Activated CD4-positive, alpha-beta T cell treated with anti-CD3 and anti-CD28 coated beads for 36 hours (primary cell): ENCODE results near the gene CHRDL2. TPM values are rescaled to one million over a fixed set of nuclear protein-coding genes. Genes with fewer than 3 reads are reported as not detected.

ENCODE experiments used
- ATAC-seq: fragments of 200-7000 bp; cut with Tn5 transposase; one replicate; pipeline ENCODE4 v1.10.0; 2021; ENCODE audit warnings: mild to moderate bottlenecking, moderate library complexity
- CTCF ChIA-PET: fragments of 350-600 bp; sonication (Branson Sonifier 250); formaldehyde crosslinking; loops from one replicate; lab custom pipeline; 2021; ENCODE audit warnings: antibody characterized with exemption; lab: Charles Lee
- POLR2A ChIA-PET: fragments of 350-600 bp; sonication (Branson Sonifier 250); formaldehyde crosslinking; loops from one replicate; lab custom pipeline; 2021; ENCODE audit warnings: antibody characterized with exemption, inconsistent platforms; lab: Charles Lee
- DNase-seq: peaks from one replicate; pipeline ENCODE4 v3.0.0-alpha.2; 2020
- H3K27ac Mint-ChIP-seq: one replicate; pipeline ENCODE4 v1.8.0; 2021; ENCODE audit warnings: mixed read lengths
- H3K27me3 Mint-ChIP-seq: one replicate; pipeline ENCODE4 v1.8.0; 2021; ENCODE audit warnings: mixed read lengths
- H3K36me3 Mint-ChIP-seq: one replicate; pipeline ENCODE4 v1.8.0; 2021; ENCODE audit warnings: low read depth, mixed read lengths
- H3K4me1 Mint-ChIP-seq: one replicate; pipeline ENCODE4 v1.8.0; 2021; ENCODE audit warnings: mixed read lengths
- H3K4me3 Mint-ChIP-seq: one replicate; pipeline ENCODE4 v1.8.0; 2021; ENCODE audit warnings: mild to moderate bottlenecking, moderate library complexity, mixed read lengths
- H3K9me3 Mint-ChIP-seq: one replicate; pipeline ENCODE4 v1.8.0; 2021; ENCODE audit warnings: low read depth, mixed read lengths
- intact Hi-C, 2 experiments: fragments of 100-400 bp; cut with DNase I in 1 of 2; cut with micrococcal nuclease in 1 of 2; formaldehyde crosslinking; loops; one replicate each; pipeline versions ENCODE4 v1.14.2 to v1.15.1; 2022 to 2024; cut with DNase I, micrococcal nuclease
- total RNA-seq, 2 experiments: library from RNA; stranded (reverse); gene quantifications; one replicate each; pipeline ENCODE4 v1.2.3, GENCODE V29; 2021

Gene CHRDL2
- total RNA-seq, 2 experiments from 2014 or later, result not detected

- intact Hi-C loops, result no loop called here
- CTCF ChIA-PET, result interaction anchor here (0.6 to 8.0 kb wide), 2 partner anchors 25 to 1098 kb away, joined by 3 to 152 read pairs; no protein-coding TSS in a partner anchor
- no peak overlapping the region for H3K27ac Mint-ChIP-seq
These were observed 1.8 kb downstream of the CHRDL2 start for GRCh38 chr11:74729397-74729796.

DNA sequence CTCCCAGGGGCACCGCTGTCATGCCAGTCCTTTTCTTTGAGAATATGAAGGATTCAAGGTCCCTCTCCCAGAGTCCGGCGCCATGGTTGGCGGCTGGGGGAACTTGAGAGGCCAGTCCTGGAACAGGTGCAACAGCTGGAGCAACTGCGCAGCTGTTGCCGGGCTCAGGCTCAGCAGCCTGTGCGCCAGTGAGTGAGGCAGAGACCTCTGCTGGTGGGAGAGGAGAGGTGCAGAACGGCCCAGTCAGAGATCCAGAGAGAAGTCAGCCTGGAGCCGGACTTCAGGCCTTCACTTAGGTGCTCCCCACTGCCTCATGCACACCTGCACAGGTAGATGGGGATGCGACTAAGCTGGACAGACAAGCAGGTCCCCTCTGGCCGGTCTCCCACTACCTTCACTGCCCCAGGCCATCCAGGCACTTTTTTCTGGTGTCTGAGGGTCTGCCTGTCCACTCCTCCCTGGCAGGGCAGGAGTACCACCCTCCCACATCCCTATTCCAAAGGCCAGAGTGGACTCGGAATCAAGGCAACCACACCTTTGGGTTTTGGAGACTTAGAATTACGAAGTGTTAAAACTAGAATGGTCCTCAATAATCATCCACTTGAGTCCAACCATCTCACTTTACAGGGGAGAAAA lies 4.6 kb downstream of the CHRDL2 start:
- no peak overlapping the region for H3K27ac Mint-ChIP-seq
- DNase-seq (peak; percentile 78), ATAC-seq (peak; percentile 96)
- intact Hi-C loops, result loop anchor here (1.0 to 2.0 kb wide), 2 partner anchors 24 to 274 kb away; no protein-coding TSS in a partner anchor
- H3K36me3 Mint-ChIP-seq, result no peaks in the 10 kb centered on the region
- H3K9me3 Mint-ChIP-seq, result no peaks in the 10 kb centered on the region
- ChIA-PET CTCF (interaction anchor here (0.6 to 8.0 kb wide), 20 partner anchors 8 to 797 kb away, joined by 3 to 152 read pairs (median 4); no protein-coding TSS in a partner anchor), POLR2A (interaction anchor here (1.0 kb wide), 1 partner anchor 24 kb away, joined by 3 read pairs; no protein-coding TSS in a partner anchor)
- peaks cover 5% of the 10 kb centered on the region for H3K4me1 Mint-ChIP-seq
- H3K4me3 Mint-ChIP-seq, result no peak overlapping the region
- peaks cover 34% of the 10 kb centered on the region for H3K27me3 Mint-ChIP-seq

More at GRCh38 chr11:74729397-74729796, 1.8 kb downstream of the CHRDL2 start:
- no peak for DNase-seq
- POLR2A ChIA-PET, result no interaction called here
- H3K27me3 Mint-ChIP-seq, result peaks cover 52% of the 10 kb centered on the region
- no peaks in the 10 kb centered on the region for H3K36me3 Mint-ChIP-seq
- no peak overlapping the region for H3K4me3 Mint-ChIP-seq
- H3K4me1 Mint-ChIP-seq, result peaks cover 9% of the 10 kb centered on the region
- no peak for ATAC-seq
- H3K9me3 Mint-ChIP-seq, result no peaks in the 10 kb centered on the region

GRCh38 chr11:74725701-74726100 lies 5.5 kb downstream of the CHRDL2 start:
- no peak for ATAC-seq
- no peaks in the 10 kb centered on the region for H3K9me3 Mint-ChIP-seq
- H3K4me1 Mint-ChIP-seq, result peaks cover under 1% of the 10 kb centered on the region
- intact Hi-C loops, result loop anchor here (1.0 to 2.0 kb wide), 2 partner anchors 23 to 273 kb away; no protein-coding TSS in a partner anchor
- ChIA-PET POLR2A (no interaction called here), CTCF (interaction anchor here (0.7 to 8.0 kb wide), 17 partner anchors 9 to 598 kb away, joined by 3 to 152 read pairs (median 4); no protein-coding TSS in a partner anchor)
- peaks cover 29% of the 10 kb centered on the region for H3K27me3 Mint-ChIP-seq
- no peak overlapping the region for H3K27ac Mint-ChIP-seq
- H3K4me3 Mint-ChIP-seq, result no peak overlapping the region
- no peaks in the 10 kb centered on the region for H3K36me3 Mint-ChIP-seq
- DNase-seq, result no peak

DNA sequence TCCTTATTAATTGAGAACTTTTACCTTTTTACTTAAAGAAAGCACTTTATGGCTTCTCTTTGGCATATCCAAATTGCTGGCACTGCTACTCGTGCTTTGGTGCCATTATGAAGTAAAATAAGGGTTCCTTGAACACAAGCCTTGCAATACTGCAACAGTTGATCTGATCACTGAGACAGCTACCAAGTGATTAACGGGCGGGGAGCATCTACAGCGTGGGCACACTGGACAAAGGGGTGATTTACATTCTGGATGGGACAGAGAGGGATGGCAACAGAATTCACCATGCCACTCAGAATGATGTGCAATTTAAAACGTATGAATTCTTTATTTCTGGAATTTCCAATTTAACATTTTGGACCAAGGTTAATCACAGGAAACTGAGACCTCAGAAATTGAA lies 7.7 kb downstream of the CHRDL2 start:
- H3K4me1 Mint-ChIP-seq, result no peaks in the 10 kb centered on the region
- ATAC-seq (no peak), DNase-seq (no peak)
- no peaks in the 10 kb centered on the region for H3K36me3 Mint-ChIP-seq
- H3K9me3 Mint-ChIP-seq, result no peaks in the 10 kb centered on the region
- peaks cover 11% of the 10 kb centered on the region for H3K27me3 Mint-ChIP-seq
- no peak overlapping the region for H3K27ac Mint-ChIP-seq
- CTCF ChIA-PET, result interaction anchor here (8.0 kb wide), 1 partner anchor 20 kb away, joined by 152 read pairs; no protein-coding TSS in a partner anchor
- POLR2A ChIA-PET, result interaction anchor here (0.6 kb wide), 1 partner anchor 239 kb away, joined by 3 read pairs; no protein-coding TSS in a partner anchor
- intact Hi-C loops, result no loop called here
- H3K4me3 Mint-ChIP-seq, result no peak overlapping the region

- no peak for ATAC-seq
- Mint-ChIP-seq H3K27me3 (peaks cover 9% of the 10 kb centered on the region), H3K4me3 (no peak overlapping the region), H3K27ac (no peak overlapping the region), H3K36me3 (no peaks in the 10 kb centered on the region), H3K9me3 (no peaks in the 10 kb centered on the region), H3K4me1 (no peaks in the 10 kb centered on the region)
- CTCF ChIA-PET, result interaction anchor here (0.8 kb wide), 1 partner anchor 9 kb away, joined by 3 read pairs; no protein-coding TSS in a partner anchor
- intact Hi-C loops, result no loop called here
- POLR2A ChIA-PET, result no interaction called here
- DNase-seq, result no peak
These were observed 9.8 kb downstream of the CHRDL2 start for GRCh38 chr11:74721479-74721835.

DNA sequence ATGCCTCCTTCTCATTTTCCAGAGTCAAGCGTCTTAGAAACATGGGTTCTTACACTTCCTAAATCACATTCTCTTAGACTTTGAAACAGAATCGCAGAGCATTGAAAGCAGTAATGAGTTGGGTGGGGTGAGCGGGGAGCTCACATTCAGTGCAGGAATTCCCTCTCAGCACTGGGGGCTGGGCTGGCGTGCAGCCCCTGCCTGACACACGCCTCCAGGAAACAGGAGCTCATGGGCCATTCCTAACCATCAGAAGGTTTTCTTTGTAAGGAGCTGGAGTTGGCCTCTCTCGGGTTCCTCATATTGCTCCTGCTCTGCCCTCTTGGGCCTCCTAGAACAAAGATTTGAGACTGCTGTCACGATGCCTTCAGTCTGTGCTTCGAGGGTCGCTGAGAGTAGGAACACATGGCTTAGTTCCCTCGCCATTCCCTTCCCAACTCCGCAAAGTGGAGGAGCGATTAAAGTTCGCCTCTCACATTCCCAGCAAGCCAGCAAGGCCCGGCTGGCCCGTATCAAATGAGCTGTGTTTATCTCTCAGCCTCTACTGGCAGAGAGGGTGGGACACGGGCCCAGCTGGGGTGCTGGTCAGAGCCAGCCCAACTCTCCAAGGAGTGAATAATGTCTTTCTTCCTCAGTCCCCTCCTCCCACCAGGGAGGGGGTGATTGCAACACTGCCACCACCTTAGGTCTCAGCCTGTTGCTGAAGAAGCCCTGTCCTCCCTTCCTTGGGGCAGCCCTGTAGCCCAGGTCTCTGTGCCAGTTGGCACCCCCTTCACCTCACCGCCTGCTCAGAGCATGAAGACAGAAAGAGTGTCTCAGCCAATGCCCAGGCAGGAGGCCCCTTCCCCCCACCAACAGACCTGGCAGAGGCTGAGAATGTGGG lies 10.4 kb downstream of the CHRDL2 start:
- no peak for DNase-seq
- intact Hi-C loops, result no loop called here
- Mint-ChIP-seq H3K4me1 (no peaks in the 10 kb centered on the region), H3K27me3 (peaks cover 11% of the 10 kb centered on the region), H3K27ac (no peak overlapping the region), H3K36me3 (no peaks in the 10 kb centered on the region), H3K4me3 (no peak overlapping the region), H3K9me3 (no peaks in the 10 kb centered on the region)
- CTCF ChIA-PET, result interaction anchor here (0.8 to 1.8 kb wide), 3 partner anchors 9 to 19 kb away, joined by 3 to 5 read pairs (median 5); no protein-coding TSS in a partner anchor
- POLR2A ChIA-PET, result no interaction called here
- no peak for ATAC-seq

- no peak overlapping the region for H3K4me3 Mint-ChIP-seq
- intact Hi-C loops, result no loop called here
- ATAC-seq, result no peak
- peaks cover 4% of the 10 kb centered on the region for H3K27me3 Mint-ChIP-seq
- H3K9me3 Mint-ChIP-seq, result no peaks in the 10 kb centered on the region
- POLR2A ChIA-PET, result no interaction called here
- no peaks in the 10 kb centered on the region for H3K36me3 Mint-ChIP-seq
- DNase-seq, result no peak
- no peak overlapping the region for H3K27ac Mint-ChIP-seq
- CTCF ChIA-PET, result interaction anchor here (0.7 to 1.0 kb wide), 2 partner anchors 16 to 863 kb away, joined by 3 to 6 read pairs; no protein-coding TSS in a partner anchor
- peaks cover 7% of the 10 kb centered on the region for H3K4me1 Mint-ChIP-seq
These were observed 12.2 kb downstream of the CHRDL2 start for GRCh38 chr11:74719011-74719410.

GRCh38 chr11:74717221-74717969 lies 13.8 kb downstream of the CHRDL2 start:
- H3K4me1 Mint-ChIP-seq, result peaks cover 7% of the 10 kb centered on the region
- ChIA-PET POLR2A (no interaction called here), CTCF (interaction anchor here (3.2 kb wide), 1 partner anchor 15 kb away, joined by 17 read pairs; no protein-coding TSS in a partner anchor)
- no peak overlapping the region for H3K4me3 Mint-ChIP-seq
- no peaks in the 10 kb centered on the region for H3K9me3 Mint-ChIP-seq
- H3K36me3 Mint-ChIP-seq, result no peaks in the 10 kb centered on the region
- peaks cover 2% of the 10 kb centered on the region for H3K27me3 Mint-ChIP-seq
- no peak overlapping the region for H3K27ac Mint-ChIP-seq
- ATAC-seq (no peak), DNase-seq (no peak)
- intact Hi-C loops, result no loop called here

GRCh38 chr11:74714904-74715303 lies 16.3 kb downstream of the CHRDL2 start:
- peak; percentile 63 for DNase-seq
- H3K4me1 Mint-ChIP-seq, result peaks cover 7% of the 10 kb centered on the region
- ATAC-seq, result peak; percentile 95
- peaks cover 2% of the 10 kb centered on the region for H3K27me3 Mint-ChIP-seq
- peak overlapping the region; percentile 56 for H3K27ac Mint-ChIP-seq
- ChIA-PET POLR2A (no interaction called here), CTCF (interaction anchor here (3.2 kb wide), 1 partner anchor 13 kb away, joined by 17 read pairs; no protein-coding TSS in a partner anchor)
- no peaks in the 10 kb centered on the region for H3K36me3 Mint-ChIP-seq
- intact Hi-C loops, result no loop called here
- H3K9me3 Mint-ChIP-seq, result no peaks in the 10 kb centered on the region
- H3K4me3 Mint-ChIP-seq, result no peak overlapping the region

- H3K4me3 Mint-ChIP-seq, result no peak overlapping the region
- no peaks in the 10 kb centered on the region for H3K9me3 Mint-ChIP-seq
- POLR2A ChIA-PET, result no interaction called here
- H3K36me3 Mint-ChIP-seq, result no peaks in the 10 kb centered on the region
- DNase-seq (no peak), ATAC-seq (no peak)
- CTCF ChIA-PET, result no interaction called here
- intact Hi-C loops, result no loop called here
- peaks cover 7% of the 10 kb centered on the region for H3K4me1 Mint-ChIP-seq
- H3K27ac Mint-ChIP-seq, result no peak overlapping the region
- peaks cover 2% of the 10 kb centered on the region for H3K27me3 Mint-ChIP-seq
These were observed 17.5 kb downstream of the CHRDL2 start for GRCh38 chr11:74713686-74714085.
